Keratinocyte (primary cell): ENCODE results near the gene GPNMB. TPM values are rescaled to one million over a fixed set of nuclear protein-coding genes. Genes with fewer than 3 reads are reported as not detected.

Experiments
- DNase-seq: peaks from one replicate; pipeline ENCODE4 v3.0.0-alpha.2; 2011; ENCODE audit warnings: low read depth, missing footprints, low spot score
- FAIRE-seq: peaks from 2 replicates; lab custom pipeline; 2011; peaks lifted over from hg19 to GRCh38; lab: Jason Lieb, UNC
- H2AFZ ChIP-seq: 2 replicates; pipeline ENCODE4 v1.6.0; 2012; ENCODE audit warnings: low read length, control low read depth, inconsistent platforms; ENCODE audit not compliant: control insufficient read depth
- H3K27ac ChIP-seq: 2 replicates; pipeline ENCODE4 v1.5.1; 2011; ENCODE audit warnings: low read length; ENCODE audit not compliant: control insufficient read depth, insufficient read depth
- H3K27me3 ChIP-seq: 3 replicates; pipeline ENCODE4 v1.6.0; 2011; ENCODE audit warnings: low read length; ENCODE audit not compliant: control insufficient read depth, insufficient read depth; ENCODE audit errors: extremely low read depth
- H3K36me3 ChIP-seq, 2 experiments: 2 replicates in 1 of 2; 3 replicates in 1 of 2; pipeline ENCODE4 v1.5.1; 2011; ENCODE audit warnings: low read length in 2 of 2, mild to moderate bottlenecking in 1 of 2; ENCODE audit not compliant: control insufficient read depth in 2 of 2, insufficient read depth in 2 of 2; ENCODE audit errors: extremely low read depth in 1 of 2
- H3K4me1 ChIP-seq: 3 replicates; pipeline ENCODE4 v1.5.1; 2011; ENCODE audit warnings: low read length; ENCODE audit not compliant: control insufficient read depth, insufficient read depth; ENCODE audit errors: extremely low read depth
- H3K4me2 ChIP-seq: 3 replicates; pipeline ENCODE4 v1.6.0; 2011; ENCODE audit warnings: low read depth, low read length; ENCODE audit not compliant: control insufficient read depth, insufficient read depth; ENCODE audit errors: extremely low read depth
- H3K4me3 ChIP-seq, 3 experiments: fragments of 200-600 bp in 1 of 3; sonication (generic) in 1 of 3; 2 replicates in 2 of 3; 3 replicates in 1 of 3; pipeline ENCODE4 v1.5.1; 2011 to 2016; ENCODE audit warnings: low read length in 3 of 3, mild to moderate bottlenecking in 3 of 3, control low read depth in 2 of 3, inconsistent platforms in 1 of 3, low read depth in 1 of 3, mixed read lengths in 1 of 3, mixed run types in 1 of 3, moderate library complexity in 1 of 3; ENCODE audit not compliant: control insufficient read depth in 2 of 3, insufficient read depth in 2 of 3; ENCODE audit errors: extremely low read depth in 1 of 3
- H3K79me2 ChIP-seq: 2 replicates; pipeline ENCODE4 v1.6.0; 2012; ENCODE audit warnings: low read length; ENCODE audit not compliant: control insufficient read depth, insufficient read depth
- H3K9ac ChIP-seq: 3 replicates; pipeline ENCODE4 v1.6.0; 2011; ENCODE audit warnings: low read length; ENCODE audit not compliant: control insufficient read depth, insufficient read depth; ENCODE audit errors: extremely low read depth
- H3K9me1 ChIP-seq: 3 replicates; pipeline ENCODE4 v1.6.0; 2011; ENCODE audit warnings: low read length; ENCODE audit not compliant: control insufficient read depth, insufficient read depth; ENCODE audit errors: extremely low read depth
- H3K9me3 ChIP-seq: 2 replicates; pipeline ENCODE4 v1.5.1; 2012; ENCODE audit warnings: low read depth, low read length; ENCODE audit not compliant: control insufficient read depth
- H4K20me1 ChIP-seq: 3 replicates; pipeline ENCODE4 v1.6.0; 2011; ENCODE audit warnings: low read length; ENCODE audit not compliant: control insufficient read depth, insufficient read depth; ENCODE audit errors: extremely low read depth
- CTCF ChIP-seq, 3 experiments: IDR thresholded peaks in 1 of 3; conservative IDR thresholded peaks in 1 of 3; optimal IDR thresholded peaks in 1 of 3; 2 replicates in 2 of 3; 3 replicates in 1 of 3; pipeline versions ENCODE3 to v1.5.1; 2011; ENCODE audit warnings: low read length in 3 of 3, mild to moderate bottlenecking in 3 of 3, moderate library complexity in 2 of 3, control low read depth in 1 of 3, inconsistent platforms in 1 of 3; ENCODE audit not compliant: insufficient read depth in 2 of 3; ENCODE audit errors: extremely low read depth in 1 of 3
- EZH2 ChIP-seq: IDR thresholded peaks from one replicate; pipeline ENCODE4 v1.6.1; 2012; ENCODE audit warnings: inconsistent platforms, mild to moderate bottlenecking, low read length, moderate library complexity
- dilution Hi-C: fragments of 300-500 bp; cut with MboI; formaldehyde crosslinking; loops from one replicate; pipeline ENCODE4 v1.7.0; 2020; ENCODE audit warnings: low sequenced_read_pairs; ENCODE audit not compliant: extremely low pct_ligation_motif_present
- polyA plus RNA-seq, 5 experiments: library from polyadenylated mRNA; depleted of rRNA in 3 of 5; stranded (reverse) in 3 of 5; stranded (forward) in 1 of 5; unstranded in 1 of 5; fragments of >200 nt; gene quantifications; 1 replicate in 1 of 5; 2 replicates in 3 of 5; 3 replicates in 1 of 5; pipeline versions ENCODE4 v1.2.1 to v1.2.3, GENCODE V29; 2011 to 2012; ENCODE audit warnings: missing spikeins in 2 of 5, low read depth in 1 of 5, low replicate concordance in 1 of 5

GPNMB gene
- polyA plus RNA-seq, 1 donor (not counting 4 experiments of a cell fraction or from before 2014, with no cell fraction given), result 142 TPM

DNA sequence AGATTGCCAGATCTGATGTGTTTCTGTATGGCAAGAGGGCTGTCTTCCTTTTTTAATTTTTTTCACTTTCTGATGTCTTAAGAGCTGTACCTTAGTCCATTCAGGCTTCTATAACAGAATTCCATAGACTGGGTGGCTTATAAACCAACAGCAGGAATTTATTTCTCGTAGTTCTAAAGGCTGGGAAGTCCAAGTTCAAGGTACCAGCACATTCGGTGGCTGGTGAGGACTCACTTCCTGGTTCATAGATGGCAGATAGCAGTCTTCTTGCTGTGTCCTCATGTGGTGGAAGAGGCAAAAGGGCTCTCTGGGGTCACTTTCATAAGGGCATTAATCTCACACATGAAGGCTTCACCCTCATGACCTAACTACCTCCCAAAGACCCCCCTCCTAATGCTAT is 20.8 kb downstream of the GPNMB start:
- Histone ChIP-seq H3K9ac (no peak overlapping the region), H3K4me2 (no peak overlapping the region), H3K4me3 (no peak overlapping the region), H3K9me3 (no peaks in the 10 kb centered on the region), H3K36me3 (peaks cover 0 to 26% of the 10 kb centered on the region in 2 experiments), H3K4me1 (no peaks in the 10 kb centered on the region), H3K27ac (no peak overlapping the region), H4K20me1 (no peaks in the 10 kb centered on the region), H3K27me3 (no peaks in the 10 kb centered on the region), H2AFZ (no peak overlapping the region), H3K79me2 (no peaks in the 10 kb centered on the region), H3K9me1 (no peaks in the 10 kb centered on the region)
- TF ChIP-seq CTCF (optimal IDR thresholded peaks at IDR 0.05 in 1 of 3, IDR thresholded peaks at IDR 0.05 in 1 of 3, conservative IDR thresholded peaks at IDR 0.05 in 1 of 3; ENCODE audit: extremely low read depth in 1 of 3, insufficient read depth in 2 of 3, low read length in 3 of 3) (no peak), EZH2 (no peak)
- dilution Hi-C loops, result no loop called here
- DNase-seq (no peak), FAIRE-seq (no peak)

DNA sequence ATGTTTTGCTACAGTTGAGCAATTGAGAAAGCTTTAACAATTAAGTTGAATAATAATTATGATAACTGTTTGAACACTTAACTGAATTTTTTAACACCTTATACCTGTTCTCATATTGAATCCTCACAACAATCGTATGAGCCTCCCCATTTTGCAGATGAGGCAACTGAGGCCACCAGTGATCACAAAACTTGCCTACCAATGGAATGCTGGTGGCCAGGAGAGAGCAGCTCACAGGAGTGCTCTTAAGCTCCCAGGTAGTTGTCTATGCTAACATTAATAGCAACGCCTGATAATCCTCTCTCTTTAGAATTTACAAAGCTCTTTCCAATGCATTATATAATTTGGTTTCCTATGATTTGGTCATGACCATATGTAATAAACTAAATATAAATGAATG is 21.6 kb downstream of the GPNMB start:
- no peaks in the 10 kb centered on the region for H3K9me3 ChIP-seq
- TF ChIP-seq EZH2 (no peak), CTCF (optimal IDR thresholded peaks at IDR 0.05 in 1 of 3, IDR thresholded peaks at IDR 0.05 in 1 of 3, conservative IDR thresholded peaks at IDR 0.05 in 1 of 3; ENCODE audit: extremely low read depth in 1 of 3, insufficient read depth in 2 of 3, low read length in 3 of 3) (no peak)
- peaks cover 1% of the 10 kb centered on the region for H3K4me1 ChIP-seq
- H3K4me3 ChIP-seq, result no peak overlapping the region
- dilution Hi-C loops, result no loop called here
- no peak overlapping the region for H2AFZ ChIP-seq
- no peak overlapping the region for H3K9ac ChIP-seq
- H3K4me2 ChIP-seq, result no peak overlapping the region
- no peaks in the 10 kb centered on the region for H3K9me1 ChIP-seq
- no peaks in the 10 kb centered on the region for H3K27me3 ChIP-seq
- H3K79me2 ChIP-seq, result no peaks in the 10 kb centered on the region
- FAIRE-seq (no peak), DNase-seq (no peak)
- no peak overlapping the region for H3K27ac ChIP-seq
- peaks cover 0 to 26% of the 10 kb centered on the region in 2 experiments for H3K36me3 ChIP-seq
- H4K20me1 ChIP-seq, result no peaks in the 10 kb centered on the region
